ENCODE measurements around the gene ARRDC4.

DNA sequence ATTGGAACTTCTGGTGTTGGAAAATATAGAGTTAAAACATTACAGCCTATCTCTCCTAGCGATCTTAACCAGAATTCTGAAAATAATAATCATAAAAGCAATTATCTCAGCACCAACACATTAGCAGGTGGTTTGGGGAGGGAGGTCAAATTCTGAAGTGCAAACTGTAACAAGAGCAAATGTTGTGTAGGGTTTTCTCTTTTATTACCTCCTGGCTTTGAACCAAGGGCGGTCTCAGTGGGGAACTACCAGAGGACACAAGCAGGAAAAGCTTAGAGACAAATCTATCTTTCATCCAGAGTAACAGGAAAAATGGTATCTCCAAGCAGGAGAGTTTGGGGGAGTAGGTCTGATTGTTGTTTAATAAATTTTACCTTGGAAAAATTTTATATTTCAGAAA lies 5.5 kb upstream of the ARRDC4 start:
- TF ChIP-seq EZH2 (IDR thresholded peaks at IDR 0.05; ENCODE audit: low read length, unreplicated experiment): no peak
- TF ChIP-seq, protein P1, sequence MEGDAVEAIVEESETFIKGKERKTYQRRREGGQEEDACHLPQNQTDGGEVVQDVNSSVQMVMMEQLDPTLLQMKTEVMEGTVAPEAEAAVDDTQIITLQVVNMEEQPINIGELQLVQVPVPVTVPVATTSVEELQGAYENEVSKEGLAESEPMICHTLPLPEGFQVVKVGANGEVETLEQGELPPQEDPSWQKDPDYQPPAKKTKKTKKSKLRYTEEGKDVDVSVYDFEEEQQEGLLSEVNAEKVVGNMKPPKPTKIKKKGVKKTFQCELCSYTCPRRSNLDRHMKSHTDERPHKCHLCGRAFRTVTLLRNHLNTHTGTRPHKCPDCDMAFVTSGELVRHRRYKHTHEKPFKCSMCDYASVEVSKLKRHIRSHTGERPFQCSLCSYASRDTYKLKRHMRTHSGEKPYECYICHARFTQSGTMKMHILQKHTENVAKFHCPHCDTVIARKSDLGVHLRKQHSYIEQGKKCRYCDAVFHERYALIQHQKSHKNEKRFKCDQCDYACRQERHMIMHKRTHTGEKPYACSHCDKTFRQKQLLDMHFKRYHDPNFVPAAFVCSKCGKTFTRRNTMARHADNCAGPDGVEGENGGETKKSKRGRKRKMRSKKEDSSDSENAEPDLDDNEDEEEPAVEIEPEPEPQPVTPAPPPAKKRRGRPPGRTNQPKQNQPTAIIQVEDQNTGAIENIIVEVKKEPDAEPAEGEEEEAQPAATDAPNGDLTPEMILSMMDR (conservative IDR thresholded peaks at IDR 0.05; ENCODE audit: low read depth, low read length): no peak
- TF ChIP-seq EZH2phosphoT487 (IDR thresholded peaks at IDR 0.05; ENCODE audit: borderline replicate concordance, low read length): no peak
